PC-9 (cell line): ENCODE measurements around the gene ANGPTL7.

Experiments
- EZH2 ChIP-seq: fragments of 200-600 bp; sonication (generic); IDR thresholded peaks from 2 replicates; pipeline ENCODE4 v1.8.0; 2017; ENCODE audit warnings: antibody characterized with exemption, low read depth
- TF ChIP-seq, protein P1 (sequence below): fragments of 200-600 bp; sonication (generic); conservative IDR thresholded peaks from 2 replicates; pipeline ENCODE4 v1.6.1; 2017; ENCODE audit warnings: mixed run types, antibody characterized with exemption, mild to moderate bottlenecking, moderate library complexity

DNA sequence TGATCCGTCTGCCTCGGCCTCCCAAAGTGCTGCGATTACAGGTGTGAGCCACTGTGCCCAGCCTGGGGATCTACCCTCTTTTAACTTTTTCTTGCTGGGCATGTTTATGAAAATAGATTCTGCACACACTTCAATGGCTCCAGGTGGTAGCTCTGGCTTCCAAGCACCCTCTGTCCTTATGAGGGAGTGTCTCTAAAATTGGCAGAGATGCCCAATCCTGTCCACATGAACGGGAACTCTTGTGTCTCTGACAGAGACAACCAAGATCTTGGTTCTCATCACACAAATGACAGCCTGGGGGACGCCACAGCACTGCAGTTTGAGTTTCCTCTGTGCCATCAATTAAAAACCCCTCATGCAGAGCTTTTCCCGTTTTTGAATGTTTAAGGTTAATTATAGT is 43.4 kb upstream of the ANGPTL7 start:
- TF ChIP-seq, protein P1, sequence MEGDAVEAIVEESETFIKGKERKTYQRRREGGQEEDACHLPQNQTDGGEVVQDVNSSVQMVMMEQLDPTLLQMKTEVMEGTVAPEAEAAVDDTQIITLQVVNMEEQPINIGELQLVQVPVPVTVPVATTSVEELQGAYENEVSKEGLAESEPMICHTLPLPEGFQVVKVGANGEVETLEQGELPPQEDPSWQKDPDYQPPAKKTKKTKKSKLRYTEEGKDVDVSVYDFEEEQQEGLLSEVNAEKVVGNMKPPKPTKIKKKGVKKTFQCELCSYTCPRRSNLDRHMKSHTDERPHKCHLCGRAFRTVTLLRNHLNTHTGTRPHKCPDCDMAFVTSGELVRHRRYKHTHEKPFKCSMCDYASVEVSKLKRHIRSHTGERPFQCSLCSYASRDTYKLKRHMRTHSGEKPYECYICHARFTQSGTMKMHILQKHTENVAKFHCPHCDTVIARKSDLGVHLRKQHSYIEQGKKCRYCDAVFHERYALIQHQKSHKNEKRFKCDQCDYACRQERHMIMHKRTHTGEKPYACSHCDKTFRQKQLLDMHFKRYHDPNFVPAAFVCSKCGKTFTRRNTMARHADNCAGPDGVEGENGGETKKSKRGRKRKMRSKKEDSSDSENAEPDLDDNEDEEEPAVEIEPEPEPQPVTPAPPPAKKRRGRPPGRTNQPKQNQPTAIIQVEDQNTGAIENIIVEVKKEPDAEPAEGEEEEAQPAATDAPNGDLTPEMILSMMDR: no peak
- TF ChIP-seq EZH2: no peak
